Omental fat pad (tissue), 4 donors: ENCODE measurements around the gene ERG28. TPM values are rescaled to one million over a fixed set of nuclear protein-coding genes. Genes with fewer than 3 reads are reported as not detected.
"Not testable (repeated sequence)": the region's sequence is repeated elsewhere in the genome, so short reads cannot be mapped to it uniquely, and the experiment has no call there.

Experiments
- ATAC-seq: fragments of 150-250 bp; one replicate; pipeline ENCODE4 v1.9.1; 2016; ENCODE audit warnings: mild to moderate bottlenecking, moderate library complexity; ENCODE audit not compliant: low FRiP score
- DNase-seq: peaks from one replicate; pipeline ENCODE4 v3.0.0-alpha.2; 2019; ENCODE audit warnings: low spot score
- total RNA-seq, 4 donors: library from RNA; depleted of rRNA; stranded (reverse); fragments of >200 nt; gene quantifications; one replicate each; pipeline ENCODE4 v1.1.0, GENCODE V29; 2016
- TF ChIP-seq, protein P1 (sequence below), 3 donors: fragments of 450-650 bp; IDR thresholded peaks; one replicate each; pipeline ENCODE4 v1.5.1; 2016 to 2017; ENCODE audit warnings: antibody characterized with exemption in 3 of 3, mild to moderate bottlenecking in 3 of 3, moderate library complexity in 2 of 3

Gene ERG28
- total RNA-seq, 4 donors from 2014 or later, result 3.6 to 5.5 (median 5.1) TPM

DNA sequence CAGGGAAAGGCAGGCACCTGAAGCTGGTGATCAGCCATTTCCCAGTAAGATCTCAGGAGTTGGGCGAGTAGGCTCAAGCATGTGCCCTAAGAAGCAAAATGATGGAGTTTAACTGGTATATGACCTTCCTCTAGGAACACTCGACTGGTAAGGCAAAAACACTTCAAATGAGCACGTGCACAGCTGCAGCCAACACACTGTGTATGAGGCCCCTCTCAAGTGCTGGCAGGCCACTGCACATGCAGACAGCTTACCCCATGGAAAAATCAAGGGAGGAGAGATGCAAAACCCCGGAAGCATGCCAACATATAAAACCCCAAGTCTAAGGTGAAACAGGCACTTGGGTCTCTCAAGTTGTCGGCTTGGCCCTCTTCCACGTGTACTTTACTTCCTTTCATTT, 39.6 kb upstream of the ERG28 start:
- ATAC-seq, result no peak
- no peak for DNase-seq
- TF ChIP-seq, protein P1, sequence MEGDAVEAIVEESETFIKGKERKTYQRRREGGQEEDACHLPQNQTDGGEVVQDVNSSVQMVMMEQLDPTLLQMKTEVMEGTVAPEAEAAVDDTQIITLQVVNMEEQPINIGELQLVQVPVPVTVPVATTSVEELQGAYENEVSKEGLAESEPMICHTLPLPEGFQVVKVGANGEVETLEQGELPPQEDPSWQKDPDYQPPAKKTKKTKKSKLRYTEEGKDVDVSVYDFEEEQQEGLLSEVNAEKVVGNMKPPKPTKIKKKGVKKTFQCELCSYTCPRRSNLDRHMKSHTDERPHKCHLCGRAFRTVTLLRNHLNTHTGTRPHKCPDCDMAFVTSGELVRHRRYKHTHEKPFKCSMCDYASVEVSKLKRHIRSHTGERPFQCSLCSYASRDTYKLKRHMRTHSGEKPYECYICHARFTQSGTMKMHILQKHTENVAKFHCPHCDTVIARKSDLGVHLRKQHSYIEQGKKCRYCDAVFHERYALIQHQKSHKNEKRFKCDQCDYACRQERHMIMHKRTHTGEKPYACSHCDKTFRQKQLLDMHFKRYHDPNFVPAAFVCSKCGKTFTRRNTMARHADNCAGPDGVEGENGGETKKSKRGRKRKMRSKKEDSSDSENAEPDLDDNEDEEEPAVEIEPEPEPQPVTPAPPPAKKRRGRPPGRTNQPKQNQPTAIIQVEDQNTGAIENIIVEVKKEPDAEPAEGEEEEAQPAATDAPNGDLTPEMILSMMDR (IDR thresholded peaks at IDR 0.05), result no peak

DNA sequence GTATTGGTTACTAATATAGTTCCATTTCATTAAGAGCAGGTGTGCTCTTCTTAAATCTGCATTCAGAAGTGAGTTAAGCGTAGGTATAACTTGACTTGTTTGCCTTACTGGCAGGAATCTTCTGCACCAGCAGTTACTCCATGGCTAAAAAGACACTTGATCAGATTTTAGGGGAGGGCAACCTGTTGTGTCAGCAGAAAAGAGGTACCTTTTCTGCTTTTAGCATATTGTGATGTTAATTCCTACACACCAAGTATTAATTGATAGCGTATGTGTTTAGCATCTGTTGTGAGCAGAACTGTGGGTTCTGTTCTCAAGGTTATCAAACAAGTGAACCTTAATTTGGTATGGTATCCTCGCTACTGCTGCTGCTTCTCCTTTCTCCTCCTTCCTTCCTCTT, 38.7 kb upstream of the ERG28 start:
- TF ChIP-seq, protein P1 (IDR thresholded peaks at IDR 0.05), result no peak
- no peak for DNase-seq
- no peak for ATAC-seq

DNA sequence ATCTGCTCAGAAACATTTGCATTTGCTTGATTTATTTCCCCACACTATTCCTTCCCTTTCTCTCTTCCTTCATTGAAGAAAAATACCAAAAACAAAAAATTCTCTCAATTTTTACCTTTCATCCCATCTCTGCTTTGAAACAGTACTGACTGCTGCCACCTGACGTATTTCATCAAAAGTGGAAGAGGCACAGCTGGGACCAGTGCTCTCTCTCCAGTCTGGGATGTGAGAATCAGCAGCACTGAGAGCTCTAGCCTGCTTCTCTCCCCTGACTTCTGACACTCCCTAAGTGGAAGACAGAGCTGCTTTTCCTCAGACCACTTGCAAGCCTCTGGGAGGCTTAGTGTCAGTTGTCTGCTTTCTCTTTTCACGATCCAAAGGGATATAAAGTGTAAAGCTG, 37.2 kb upstream of the ERG28 start:
- DNase-seq, result no peak
- ATAC-seq, result no peak
- TF ChIP-seq, protein P1 (IDR thresholded peaks at IDR 0.05), result no peak

DNA sequence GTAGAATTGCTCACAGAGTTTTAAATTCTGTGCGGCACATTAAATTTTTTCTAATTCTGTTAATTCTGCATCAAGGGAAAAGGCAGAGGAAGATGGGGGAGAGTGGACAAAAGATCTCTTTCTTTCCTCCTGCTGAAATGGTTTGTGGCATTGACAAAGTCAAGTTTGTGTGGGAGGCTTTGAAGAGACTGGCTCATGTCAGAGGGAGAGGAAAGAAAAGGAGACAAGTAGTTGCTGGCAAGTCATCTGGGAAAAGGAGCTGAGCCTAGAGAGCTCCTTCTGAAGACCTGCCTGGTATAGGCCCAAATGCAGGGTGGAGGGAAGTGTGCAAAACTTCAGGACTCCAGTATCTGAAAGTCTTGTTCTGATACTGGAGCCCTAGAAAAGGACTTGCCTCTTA, 36.7 kb upstream of the ERG28 start:
- ATAC-seq (no peak), DNase-seq (no peak)
- TF ChIP-seq, protein P1 (IDR thresholded peaks at IDR 0.05), result no peak

DNA sequence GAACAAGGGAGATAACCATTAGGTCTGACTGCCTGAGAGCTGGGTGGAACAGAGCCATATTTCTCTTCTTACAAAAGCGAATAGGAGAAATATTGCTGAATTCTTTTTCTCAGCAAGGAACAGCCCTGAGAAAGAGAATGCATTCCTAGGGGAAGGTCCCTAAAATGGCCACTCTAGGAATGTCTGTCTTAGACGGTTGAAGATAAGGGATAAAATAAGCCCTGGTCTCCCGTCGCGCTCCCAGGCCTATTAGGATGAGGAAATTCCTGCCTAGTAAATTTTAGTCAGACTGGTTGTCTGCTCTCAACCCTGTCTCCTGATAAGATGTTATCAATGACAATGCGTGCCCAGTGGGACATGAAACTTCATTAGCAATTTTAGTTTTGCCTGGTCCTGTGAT, 34.3 kb upstream of the ERG28 start:
- not testable (repeated sequence) for DNase-seq, ATAC-seq

DNA sequence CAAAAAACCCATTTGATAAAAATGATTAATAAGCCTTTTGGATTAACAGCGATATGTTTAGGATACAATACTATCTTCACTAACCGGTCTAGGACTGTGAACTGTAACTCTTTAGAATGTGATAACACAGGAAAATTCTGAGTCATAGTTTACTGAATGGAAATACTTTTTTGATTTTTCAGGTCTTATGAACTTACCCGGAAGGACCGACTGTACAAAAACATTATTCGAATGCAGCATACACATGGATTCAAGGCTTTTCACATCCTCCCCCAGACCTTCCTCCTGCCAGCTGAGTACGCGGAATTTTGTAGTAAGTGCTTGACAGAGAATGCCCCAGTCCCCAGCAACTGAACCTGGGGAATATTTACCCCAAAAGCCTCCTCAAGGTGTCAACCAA, 29.3 kb upstream of the ERG28 start:
- TF ChIP-seq, protein P1 (IDR thresholded peaks at IDR 0.05), result no peak
- ATAC-seq, result no peak
- no peak for DNase-seq

DNA sequence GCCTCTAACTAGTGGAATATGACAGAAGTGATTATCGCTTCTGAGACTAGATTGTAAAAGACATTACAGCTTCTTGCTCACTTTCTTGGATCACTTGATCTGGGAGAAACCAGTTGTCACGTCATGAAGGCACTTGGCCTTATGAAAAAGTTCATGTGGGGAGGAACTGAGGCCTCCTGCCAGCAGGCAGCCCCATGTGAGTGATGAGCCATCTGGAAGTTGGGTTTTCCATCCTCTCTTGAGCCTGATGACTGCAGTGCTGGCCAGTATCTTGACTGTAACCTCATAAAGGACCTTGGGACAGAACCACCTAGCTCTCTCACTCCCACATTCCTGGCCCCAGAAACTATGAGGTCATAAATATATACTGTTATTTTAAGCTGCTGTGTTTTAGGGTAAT, 28.3 kb upstream of the ERG28 start:
- DNase-seq, result no peak
- ATAC-seq, result no peak
- TF ChIP-seq, protein P1 (IDR thresholded peaks at IDR 0.05), result no peak

DNA sequence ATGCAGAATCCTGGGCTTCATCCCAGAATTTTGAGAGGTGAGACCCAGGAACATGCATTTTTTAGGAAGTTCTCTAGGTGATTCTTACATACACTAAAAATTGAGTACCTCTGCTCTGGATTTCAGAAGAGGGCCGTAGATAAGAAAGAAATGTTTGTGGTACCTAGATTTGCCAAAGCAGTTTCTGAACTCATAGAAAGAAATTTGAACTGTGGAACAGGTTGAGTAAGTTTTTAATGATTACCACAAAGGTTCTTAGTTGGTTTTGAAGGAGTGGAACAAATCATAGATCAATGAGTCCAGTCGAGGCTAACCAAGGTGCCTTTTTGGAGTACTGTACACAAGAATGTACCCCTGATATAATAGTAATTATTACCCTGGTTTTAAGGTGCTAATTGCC, 25.2 kb upstream of the ERG28 start:
- DNase-seq (no peak), ATAC-seq (no peak)
- TF ChIP-seq, protein P1 (IDR thresholded peaks at IDR 0.05), result no peak
